HG02938 (cell line): ENCODE results near the gene HOXA7.

Experiments used
- ATAC-seq: cut with Tn5 transposase; IDR thresholded peaks from one replicate; pipeline ENCODE4 v1.9.1; 2021; ENCODE audit warnings: mild to moderate bottlenecking, moderate library complexity; ENCODE audit not compliant: unreplicated experiment

HOXA7 gene

DNA sequence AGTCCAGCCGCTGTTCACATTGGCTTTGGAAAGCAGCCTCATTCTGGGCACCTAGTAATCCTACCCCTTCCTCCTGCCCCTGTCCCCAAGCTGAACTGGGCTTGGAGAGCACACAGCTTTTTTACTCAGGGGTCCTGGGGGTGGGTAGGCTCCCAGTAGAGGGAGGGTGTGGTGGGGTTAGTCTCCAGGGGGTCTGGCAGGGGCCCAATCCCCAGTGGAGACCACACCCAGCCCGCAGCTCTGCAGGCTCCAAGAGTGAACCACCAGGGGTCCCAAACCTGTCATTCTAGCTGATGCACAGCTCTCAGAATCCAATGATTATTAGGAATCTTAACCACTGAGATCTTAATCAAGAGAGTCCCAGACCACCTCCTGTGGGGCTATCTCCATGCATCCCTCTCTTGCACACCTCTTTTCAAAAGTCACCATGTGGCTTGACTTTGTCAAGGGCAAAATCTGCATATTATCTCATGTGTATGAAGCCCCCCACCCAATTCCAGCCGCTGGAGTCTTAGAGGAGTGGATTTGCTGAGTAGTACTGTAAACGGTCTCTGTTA, 25.9 kb upstream of the HOXA7 start:
- ATAC-seq, result no peak

DNA sequence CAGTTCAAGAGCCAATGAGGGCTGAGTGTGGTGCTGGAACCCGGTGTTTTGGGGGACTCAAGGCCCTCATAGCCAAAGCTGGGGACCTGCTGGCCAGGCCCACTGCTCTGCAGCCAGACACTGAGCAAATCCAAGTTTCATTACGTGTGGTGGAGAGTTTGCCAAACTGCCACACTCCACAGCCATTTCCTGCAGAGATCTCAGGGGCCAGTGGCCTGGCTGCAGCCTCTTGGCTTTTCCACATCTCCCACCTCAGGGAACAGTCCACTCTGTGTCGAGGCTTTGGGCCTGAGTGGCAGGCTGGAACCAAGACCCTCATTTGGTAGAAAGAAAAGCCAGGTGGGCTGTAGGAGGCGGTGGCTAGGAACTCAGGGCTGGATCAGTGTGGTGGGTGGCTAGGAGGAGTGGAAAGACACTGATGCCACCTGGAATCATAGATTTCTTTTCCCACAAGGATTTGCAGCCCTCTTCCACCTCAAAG, 25.4 kb upstream of the HOXA7 start:
- no peak for ATAC-seq

DNA sequence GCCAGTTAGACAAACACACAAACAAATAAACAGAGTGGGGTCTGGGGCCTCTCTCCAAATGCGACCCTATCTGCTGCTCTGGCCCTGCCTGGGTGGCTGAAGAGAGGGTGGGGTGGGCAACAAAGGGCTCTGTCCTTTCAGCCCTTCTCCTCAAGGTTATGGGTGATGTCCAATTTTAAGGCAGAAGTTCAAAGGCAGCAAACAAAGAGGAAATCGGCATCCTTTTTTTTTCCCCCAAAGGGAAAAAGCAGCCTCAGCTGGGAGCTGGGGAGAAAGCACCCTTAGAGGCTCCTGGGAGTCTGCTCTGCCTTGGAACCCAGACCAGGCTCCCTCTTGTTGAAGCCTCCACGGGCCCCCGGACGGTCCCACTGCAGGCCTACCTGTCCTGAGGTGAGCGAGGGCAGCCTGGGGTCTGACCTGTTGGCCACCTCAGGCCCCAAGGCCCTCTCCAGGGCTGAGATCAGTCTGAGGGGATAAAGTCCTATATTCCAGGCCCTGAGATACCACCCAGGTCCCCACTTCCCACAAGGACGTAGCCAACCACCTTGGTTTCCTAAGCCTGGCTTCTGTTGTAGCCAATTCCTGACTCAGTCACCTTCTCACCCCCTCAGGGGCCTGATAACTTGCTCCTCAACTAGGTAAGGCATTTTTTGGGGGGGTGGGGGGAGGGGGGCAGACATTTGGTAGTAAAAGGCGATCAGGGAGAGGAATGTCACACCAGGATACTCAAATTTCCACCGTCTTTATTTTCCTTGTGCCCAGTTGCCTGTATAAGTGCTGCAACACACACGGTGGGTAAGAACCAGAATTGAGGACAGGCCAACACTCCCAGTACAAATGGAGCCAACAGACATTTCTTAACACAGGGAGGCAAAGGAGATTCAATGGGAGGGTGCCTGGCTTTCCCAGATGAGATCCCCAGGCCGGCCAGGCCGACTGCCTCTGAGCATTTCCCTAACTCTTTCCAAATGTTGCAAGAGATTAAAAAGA, 24.3 kb upstream of the HOXA7 start:
- no peak for ATAC-seq

DNA sequence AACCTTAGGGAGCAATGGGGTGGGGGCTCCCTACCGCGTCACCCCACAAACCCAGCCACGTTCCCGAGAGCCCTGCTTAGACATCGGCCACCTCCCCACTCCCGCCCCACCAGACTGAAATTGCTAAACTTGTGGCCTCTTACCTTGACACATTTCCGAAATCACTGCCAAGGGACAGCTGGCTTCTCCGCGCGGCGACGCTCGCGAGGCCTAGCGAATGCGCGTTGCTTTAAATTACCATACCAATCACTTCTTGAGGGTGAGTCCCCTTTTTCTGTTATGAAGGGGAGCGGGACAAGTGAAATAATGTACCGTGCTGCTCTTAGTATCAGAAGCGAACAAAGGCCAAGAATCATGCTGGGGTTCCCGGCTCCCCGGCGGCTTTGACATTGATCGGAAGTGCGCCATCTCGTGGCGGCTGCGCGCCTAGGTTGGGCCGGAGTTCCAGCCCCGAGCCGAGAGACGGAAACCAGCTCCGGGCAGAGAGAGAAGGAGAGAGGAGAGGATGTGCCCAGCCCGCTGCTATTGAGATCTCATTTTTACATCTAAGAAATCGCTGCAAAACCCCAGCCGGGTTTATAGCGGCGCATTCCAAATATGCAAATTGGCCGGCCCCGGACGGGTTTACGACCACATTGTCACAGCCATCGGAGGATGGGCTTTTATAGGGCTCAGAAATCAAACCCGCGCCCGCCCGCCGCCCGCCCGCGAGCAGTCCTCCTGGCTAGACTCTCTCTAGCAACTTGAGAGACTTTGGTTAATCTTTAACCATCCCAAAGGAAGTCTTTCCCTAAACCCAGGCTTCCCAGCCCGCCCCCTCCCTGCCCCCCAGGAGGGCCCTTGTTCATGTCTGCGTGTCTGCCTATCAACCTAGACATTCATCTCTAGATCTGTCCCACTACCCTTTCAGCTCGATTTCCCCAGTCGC, 23.3 kb upstream of the HOXA7 start:
- no peak for ATAC-seq

DNA sequence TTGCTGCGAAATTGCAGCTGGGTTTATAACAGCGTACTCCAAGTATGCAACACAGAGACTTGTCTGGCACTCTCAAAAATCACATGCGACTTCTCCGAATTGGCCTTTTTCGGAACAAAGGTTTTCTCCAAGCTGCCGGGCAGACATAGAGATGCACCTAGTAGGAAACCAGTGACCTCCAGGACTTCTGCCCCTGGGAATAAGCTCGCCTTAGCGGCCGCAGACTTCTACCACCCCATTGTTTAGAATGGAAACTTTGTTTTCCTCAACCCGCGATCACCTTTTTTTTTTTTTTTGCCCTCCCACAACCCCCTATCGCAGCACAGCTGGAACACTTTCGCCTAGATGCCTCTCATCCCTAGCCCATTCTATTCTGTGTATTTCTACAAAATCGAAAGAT, 22.6 kb upstream of the HOXA7 start:
- ATAC-seq, result no peak

DNA sequence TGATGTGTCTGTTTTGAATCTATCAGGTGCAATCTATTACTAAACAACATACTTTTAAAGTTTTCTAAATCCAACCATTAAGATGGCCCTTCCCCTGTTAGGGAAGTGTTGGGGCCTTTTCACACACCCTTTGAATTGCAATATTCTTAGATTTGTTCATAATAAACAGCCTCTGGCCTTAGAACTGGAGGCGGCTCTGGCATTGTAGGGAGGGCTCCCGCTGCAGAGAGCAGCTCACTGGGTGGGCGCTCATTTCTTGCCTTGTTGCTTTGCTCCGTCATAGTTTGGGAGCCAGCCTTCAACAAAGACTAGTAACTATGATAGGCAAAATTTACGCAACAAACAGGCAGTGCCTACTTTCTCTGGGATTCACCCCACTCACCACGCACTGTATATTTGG, 21.9 kb upstream of the HOXA7 start:
- ATAC-seq, result no peak

DNA sequence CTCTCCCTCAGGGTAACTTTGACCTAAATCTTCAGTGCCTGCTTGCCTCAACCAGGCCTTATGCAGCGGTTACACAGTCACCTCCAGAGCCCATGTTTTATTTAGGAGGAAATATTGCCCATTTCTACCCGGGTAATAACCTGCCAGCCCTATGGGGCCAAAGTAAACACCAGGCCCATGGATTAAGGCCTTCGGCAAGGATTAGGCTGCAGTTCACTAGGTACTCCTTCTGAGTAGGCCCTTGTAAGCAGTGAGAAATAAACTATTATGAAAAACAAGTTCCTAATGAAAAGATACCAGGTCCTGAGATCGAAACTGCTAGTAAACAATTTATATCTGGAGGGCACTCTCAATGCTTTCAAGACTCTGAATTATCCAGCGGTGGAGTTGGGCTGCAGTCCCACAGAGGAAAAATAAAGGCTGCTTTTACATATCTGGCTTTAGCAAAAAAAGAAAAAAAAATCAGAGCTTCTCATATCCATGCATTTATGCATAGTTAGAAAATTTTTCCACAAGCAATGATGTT, 21.4 kb upstream of the HOXA7 start:
- no peak for ATAC-seq

DNA sequence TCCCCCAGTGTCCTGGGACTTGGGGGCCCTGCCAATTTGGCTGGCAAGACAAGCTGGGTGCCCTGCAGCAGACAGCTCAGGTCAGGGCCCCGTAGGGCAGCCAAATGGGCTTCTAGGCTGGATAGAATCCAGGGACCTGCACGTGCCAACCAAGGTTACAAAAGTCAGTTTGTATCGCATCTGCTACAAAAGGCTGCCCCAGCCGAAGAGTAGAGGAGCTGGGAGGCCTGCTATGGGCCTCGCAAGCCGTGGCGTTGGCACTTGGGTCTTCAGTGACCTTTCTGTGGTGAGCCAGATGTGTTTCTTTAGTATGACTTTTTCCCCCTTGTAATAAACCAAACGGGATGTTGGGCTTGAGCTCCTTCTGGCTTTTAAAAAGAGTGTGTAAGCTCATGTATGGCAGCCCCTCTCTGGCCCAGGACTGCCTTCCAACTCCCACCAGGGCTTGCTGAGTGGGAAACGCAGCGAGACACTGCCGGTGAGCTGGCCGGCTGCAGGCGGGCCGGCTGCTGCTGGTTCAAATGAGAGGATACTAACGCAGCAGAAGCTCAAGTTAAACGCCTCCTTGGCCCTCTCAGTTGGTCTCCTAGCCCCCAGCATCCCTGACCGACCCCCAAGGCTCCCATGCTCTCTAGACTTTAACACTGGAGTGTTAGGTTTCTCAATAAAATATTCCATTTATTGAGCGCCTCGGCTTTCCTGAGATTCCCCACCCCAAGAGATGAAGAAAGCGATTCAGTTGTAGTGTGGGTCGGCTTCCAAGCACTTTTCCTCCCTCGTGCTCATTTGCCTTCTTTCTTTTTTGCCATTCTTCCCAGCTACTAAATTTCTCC, 20.7 kb upstream of the HOXA7 start:
- ATAC-seq, result no peak

DNA sequence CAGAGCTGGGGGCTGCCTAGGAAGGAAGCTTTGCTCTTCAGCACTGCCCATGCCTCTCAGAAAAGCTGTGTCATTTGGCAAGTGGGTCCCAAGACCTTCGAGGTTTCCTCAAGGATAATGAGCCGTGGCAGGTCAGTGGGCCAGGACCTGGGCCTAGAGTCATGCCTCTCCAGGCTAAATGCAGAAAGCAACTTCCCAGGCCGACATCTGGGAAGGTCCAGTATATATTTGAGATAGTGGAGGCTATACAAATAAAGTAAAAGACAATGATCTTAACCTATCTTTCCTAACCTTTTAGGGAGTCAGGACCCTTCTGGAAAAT, 20.0 kb upstream of the HOXA7 start:
- no peak for ATAC-seq

DNA sequence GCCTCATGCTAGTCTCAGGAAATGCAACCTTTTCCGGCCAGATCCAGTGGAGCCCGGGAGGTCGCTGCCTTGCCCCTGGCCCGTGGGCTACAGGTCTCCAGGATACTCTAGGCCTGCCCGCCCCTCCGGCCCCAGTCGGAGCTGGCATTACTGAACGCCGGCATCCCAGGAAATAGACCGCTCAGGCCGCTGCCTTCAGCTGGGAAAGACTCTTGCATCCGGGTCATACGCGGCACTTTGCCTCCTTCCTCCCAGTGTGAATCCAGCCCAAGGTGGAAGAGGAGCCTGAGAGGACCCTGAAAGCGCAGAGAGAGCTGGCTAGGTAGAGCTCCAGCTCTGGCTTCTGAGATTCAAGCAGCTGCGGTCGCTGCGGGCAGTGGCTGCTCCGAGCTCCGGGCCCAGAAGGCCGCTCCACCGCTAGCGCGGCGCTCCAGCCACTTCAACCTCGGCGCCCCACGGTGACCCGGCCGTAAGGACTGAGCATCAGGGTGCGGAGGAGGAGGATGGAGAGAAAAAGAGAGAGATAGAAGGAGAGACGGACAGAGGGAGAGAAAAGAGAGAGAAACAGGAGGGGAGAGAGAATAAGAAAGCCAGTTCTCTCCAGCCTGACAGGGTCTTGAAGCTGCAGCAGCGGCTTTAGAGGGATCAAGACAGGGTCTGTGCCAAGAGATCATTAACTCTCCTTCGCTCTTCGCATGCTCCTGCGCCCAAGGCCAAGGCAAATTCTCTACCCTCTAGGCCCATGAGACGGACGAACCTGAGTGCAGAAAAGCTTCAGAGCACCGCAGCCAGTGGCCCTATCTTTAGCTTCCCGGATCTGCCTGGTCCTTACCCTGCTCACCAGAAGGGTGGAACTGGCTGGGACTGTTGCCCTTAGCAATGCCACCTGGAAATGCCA, 19.4 kb upstream of the HOXA7 start:
- ATAC-seq, result no peak

DNA sequence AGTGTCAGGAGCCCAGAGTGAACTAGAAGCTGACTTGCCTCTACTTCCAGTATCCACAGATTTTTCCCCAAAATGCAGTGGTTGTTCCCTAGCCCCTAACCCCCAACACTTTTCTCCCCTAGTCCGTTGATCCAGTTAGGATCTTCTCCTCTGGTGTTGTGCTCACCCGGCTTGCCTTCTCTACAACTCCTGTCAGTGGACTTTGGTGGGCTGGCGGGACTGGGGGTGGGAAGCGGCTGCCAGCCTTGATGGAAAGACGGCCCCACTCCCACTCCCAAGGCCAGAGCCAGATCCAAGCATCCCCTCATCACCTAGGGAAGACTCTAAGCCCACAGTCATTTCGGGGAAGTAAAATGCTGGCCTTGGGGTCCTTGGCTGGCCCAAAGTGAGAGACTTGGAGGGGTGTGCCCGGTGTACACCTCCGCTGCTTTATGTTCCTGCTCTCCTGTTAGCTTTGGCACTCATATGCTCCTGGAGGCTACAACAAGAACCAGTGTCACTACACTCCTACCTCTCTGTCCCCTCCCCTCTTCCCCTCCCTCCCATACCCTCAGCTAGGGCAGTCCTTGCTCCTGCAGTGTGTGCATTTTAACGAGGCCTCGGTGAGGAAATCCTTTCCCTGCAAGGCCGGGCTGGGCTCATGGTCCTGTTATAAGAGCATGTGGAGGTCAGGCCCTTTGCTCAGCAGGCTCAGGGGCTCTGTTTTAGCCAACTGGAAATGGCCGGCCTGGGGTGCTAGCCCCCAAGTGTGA, 18.6 kb upstream of the HOXA7 start:
- ATAC-seq, result no peak

DNA sequence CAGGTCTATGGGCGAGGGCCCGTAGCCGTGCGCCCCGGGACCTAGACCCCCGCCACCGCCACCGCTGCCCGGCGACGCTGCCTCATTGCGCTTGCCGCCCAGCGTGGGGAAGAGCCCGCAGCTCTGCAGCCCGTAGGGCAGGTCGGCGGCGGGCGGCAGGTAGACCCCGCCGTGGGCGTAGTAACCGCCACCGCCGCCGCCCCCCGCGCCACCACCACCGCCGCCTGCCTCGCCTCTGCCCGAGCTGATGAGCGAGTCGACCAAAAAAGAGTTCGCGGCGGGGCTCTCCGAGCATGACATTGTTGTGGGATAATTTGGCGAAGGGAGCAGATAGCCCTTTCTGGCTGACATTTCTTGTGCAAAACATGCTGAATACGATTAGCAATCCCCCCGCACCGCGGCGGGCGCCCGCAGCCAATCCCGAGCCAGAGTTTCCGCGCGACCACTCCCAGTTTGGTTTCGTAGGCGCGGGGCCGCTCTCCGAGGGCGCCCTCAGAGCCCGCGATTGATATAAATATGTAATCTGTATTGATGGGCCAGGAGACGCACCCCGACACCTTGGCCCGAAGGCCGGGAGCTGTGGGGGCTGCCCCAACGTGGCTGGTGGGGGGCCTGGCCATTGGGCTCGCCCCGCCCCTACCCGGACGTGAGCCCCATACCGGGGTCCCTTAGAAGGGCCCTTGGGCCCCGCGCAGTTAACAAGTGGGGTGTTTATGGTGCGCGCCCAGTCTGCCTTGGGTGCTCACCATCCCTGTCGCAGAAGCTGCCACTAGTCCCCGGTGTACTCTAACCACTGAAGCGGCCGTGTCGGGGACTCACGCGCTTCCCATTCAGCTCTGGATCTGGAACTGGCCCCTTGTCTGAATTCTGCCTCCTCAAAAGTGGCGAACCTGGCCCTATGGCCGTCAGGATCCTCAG, 17.7 kb upstream of the HOXA7 start, which contains the start of gene HOXA10:
TSS of gene HOXA10 (minus strand) at position 365 of the 918 bp plus-strand sequence. CDS start at position 351, 14 bp downstream.
- ATAC-seq, result no peak

DNA sequence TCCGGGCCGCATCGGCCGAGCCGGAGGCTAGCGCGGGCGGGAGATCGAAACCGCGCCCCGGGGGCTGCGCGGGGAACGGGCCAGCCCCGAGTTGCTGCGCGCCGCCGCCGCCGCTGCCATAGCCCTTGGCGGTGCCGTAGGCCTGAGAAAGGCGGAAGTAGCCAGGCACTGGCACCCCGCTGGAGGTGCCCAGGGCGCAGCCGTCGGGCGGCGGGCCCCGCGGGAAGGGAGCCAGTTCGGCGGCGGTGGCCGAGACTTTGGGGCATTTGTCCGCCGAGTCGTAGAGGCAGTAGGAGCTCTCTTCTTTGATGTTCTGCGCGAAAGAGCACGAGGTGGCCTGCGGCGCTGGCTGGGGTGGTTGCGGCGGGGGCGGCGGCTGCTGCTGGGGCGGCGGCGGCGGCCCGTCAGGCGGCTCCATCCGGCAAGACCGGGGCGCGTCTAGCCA, 17.1 kb upstream of the HOXA7 start:
- ATAC-seq, result no peak

DNA sequence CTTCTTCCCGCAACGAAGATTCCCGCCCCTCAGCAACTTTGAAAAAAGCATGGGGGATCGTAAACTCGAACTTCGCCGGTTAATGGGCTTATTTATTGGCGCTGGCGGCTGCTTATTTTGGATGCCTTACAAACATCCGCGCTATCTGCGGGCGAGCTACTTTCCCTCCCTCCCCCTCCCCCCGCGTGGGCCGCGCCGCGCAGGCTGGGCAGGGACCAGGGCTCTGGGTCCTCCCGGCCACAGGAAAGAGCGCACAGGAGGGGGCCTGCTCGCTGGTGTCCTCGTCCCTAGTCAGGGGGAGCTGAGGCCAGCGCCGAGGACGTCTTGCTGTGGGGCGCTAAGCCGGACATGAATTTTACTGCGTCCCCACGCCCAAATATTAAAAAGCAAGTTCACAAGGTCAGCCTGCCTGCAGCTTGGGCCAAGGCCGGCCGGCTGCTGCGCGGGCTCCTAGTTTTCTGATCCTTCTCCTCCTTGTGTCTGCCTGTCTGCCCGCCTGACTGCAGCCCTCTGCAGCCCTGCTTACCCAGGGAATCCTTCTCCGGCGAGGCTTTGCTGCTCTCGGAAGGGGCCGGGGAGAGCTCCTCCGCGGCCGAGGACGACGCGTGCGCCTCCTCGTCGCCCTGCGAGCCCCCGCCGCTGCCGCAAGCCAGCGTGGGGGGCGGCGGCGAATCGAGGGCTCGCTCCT, 16.5 kb upstream of the HOXA7 start:
- no peak for ATAC-seq

DNA sequence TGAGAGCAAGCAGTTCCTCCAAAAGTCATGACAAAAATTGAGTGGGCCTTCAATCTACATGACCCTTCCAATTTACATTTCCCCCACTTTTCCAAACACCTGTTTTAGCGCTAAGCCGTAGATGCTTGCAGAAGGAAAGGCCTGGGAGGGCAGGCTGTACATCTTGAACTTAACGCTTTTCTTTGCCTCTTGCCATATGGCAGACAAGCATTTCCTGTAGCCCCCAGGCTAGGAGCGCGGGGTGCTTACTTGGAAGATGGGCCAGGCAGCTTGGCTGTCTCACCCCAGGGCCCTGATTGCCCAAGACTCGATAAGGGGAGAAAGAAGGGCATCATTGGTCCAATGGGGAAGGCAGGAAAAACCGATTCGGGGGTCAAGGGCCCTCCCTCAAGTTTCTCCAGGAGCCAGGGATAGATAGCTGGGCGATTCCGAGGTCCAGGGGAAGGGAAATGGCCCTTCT, 15.9 kb upstream of the HOXA7 start:
- ATAC-seq, result no peak

DNA sequence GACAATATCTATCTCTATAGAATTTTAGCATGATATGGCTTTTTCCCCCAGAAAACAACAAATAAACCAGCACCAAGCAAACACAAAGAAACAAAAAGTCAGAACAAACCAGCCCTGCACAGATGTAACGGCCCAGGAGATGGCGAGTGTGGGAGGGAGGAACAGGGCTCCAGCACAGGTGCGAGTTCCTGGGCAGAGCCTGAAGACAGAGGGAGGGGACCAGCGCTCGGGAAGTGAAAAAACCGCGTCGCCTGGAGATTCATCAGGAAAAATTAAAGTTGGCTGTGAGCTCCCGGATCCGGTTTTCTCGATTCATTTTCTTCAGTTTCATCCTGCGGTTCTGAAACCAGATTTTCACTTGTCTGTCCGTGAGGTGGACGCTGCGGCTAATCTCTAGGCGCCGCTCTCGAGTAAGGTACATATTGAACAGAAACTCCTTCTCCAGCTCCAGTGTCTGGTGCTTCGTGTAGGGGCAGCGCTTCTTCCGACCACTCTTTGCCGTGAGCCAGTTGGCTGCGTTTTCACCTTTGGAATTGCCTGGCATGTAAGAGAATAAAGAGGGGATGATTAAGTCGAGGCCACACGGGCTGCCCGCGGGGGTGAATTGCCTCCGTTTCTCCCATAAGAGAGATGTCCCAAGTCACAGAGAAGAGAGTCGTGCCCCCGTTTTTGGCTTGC, 15.3 kb upstream of the HOXA7 start:
- no peak for ATAC-seq
